GM18907 (cell line): Measurements from ENCODE around the gene BOLA2.
A peak's percentile ranks its signal among the peaks of the same experiment; 100 is the strongest.
"Not testable (repeated sequence)": the region's sequence is repeated elsewhere in the genome, so short reads cannot be mapped to it uniquely, and the experiment has no call there.

Experiments used
- ATAC-seq: cut with Tn5 transposase; IDR thresholded peaks from one replicate; pipeline ENCODE4 v1.9.1; 2021; ENCODE audit warnings: mild to moderate bottlenecking, moderate library complexity; ENCODE audit not compliant: unreplicated experiment

Gene BOLA2

GRCh38 chr16:29454269-29454668, at the start of gene BOLA2, which contains the start of gene SLX1B:
Gene BOLA2 (minus strand): TSS chr16:29454351. CDS start chr16:29454253, 98 bp downstream.
Gene SLX1B (plus strand): TSS chr16:29454533.
- peak; percentile 83 for ATAC-seq

GRCh38 chr16:29482276-29482675, 28.1 kb upstream of the BOLA2 start:
- not testable (repeated sequence) for ATAC-seq

GRCh38 chr16:29472065-29472464, 17.9 kb upstream of the BOLA2 start:
- not testable (repeated sequence) for ATAC-seq

- not testable (repeated sequence) for ATAC-seq
These were observed 15.5 kb upstream of the BOLA2 start for GRCh38 chr16:29469660-29470059.

GRCh38 chr16:29467654-29468366, 13.7 kb upstream of the BOLA2 start:
- ATAC-seq: not testable (repeated sequence)

- not testable (repeated sequence) for ATAC-seq
These were observed 12.8 kb upstream of the BOLA2 start for GRCh38 chr16:29466904-29467303.

GRCh38 chr16:29465985-29466824, 12.1 kb upstream of the BOLA2 start:
- ATAC-seq: not testable (repeated sequence)

GRCh38 chr16:29460647-29461030, 6.5 kb upstream of the BOLA2 start:
- ATAC-seq: not testable (repeated sequence)

- not testable (repeated sequence) for ATAC-seq
These were observed 5.8 kb upstream of the BOLA2 start, which contains the start of gene SULT1A4 for GRCh38 chr16:29459706-29460646. Gene SULT1A4 (plus strand): TSS chr16:29459913. CDS start chr16:29461386, 1,473 bp downstream.

- not testable (repeated sequence) for ATAC-seq
These were observed 3.5 kb upstream of the BOLA2 start for GRCh38 chr16:29457660-29458059.

GRCh38 chr16:29454828-29455227, 677 bp upstream of the BOLA2 start:
- ATAC-seq: peak; percentile 68

GRCh38 chr16:29453754-29454153, 397 bp downstream of the BOLA2 start:
- ATAC-seq: peak; percentile 17

- ATAC-seq: not testable (repeated sequence)
These were observed 28.8 kb downstream of the BOLA2 start for GRCh38 chr16:29425390-29425789.

GRCh38 chr16:29423587-29423986, 30.6 kb downstream of the BOLA2 start:
- not testable (repeated sequence) for ATAC-seq

- not testable (repeated sequence) for ATAC-seq
These were observed 48.9 kb downstream of the BOLA2 start for GRCh38 chr16:29405249-29405648.
